IMR-90 (cell line): ENCODE measurements around the gene PCDHGA5. TPM values are rescaled to one million over a fixed set of nuclear protein-coding genes. Genes with fewer than 3 reads are reported as not detected.
A peak's percentile ranks its signal among the peaks of the same experiment; 100 is the strongest.
"Not testable (repeated sequence)": the region's sequence is repeated elsewhere in the genome, so short reads cannot be mapped to it uniquely, and the experiment has no call there.

ENCODE experiments used
- ATAC-seq: fragments of 200-7000 bp; cut with Tn5 transposase; 2 replicates; pipeline ENCODE4 v1.9.1; 2020; ENCODE audit warnings: low read depth, mild to moderate bottlenecking, moderate library complexity
- BruUV-seq: library from RNA; stranded (reverse); fragments of 400-500 nt; replicated peaks from 2 replicates; lab custom pipeline; 2021; lab: Mats Ljungman, UMichigan
- CTCF ChIA-PET: fragments of 300-600 bp; formaldehyde crosslinking; extraction: SDS; loops from one replicate; lab custom pipeline; 2021; ENCODE audit warnings: antibody characterized with exemption; lab: Yijun Ruan, JAX
- POLR2A ChIA-PET: fragments of 300-600 bp; sonication (Branson Sonifier 250); formaldehyde crosslinking; loops from one replicate; lab custom pipeline; 2022; ENCODE audit warnings: antibody characterized with exemption; ENCODE audit not compliant: unreplicated experiment; lab: Charles Lee
- DNase-seq: peaks from one replicate; pipeline ENCODE4 v3.0.0; 2013
- H2AFZ ChIP-seq: replicated peaks from 2 replicates; pipeline ENCODE3; 2013; ENCODE audit warnings: low read length, mild to moderate bottlenecking; ENCODE audit not compliant: poor library complexity
- H2AK5ac ChIP-seq: 2 replicates; pipeline ENCODE4 v1.6.1; 2013; ENCODE audit warnings: low read depth, low read length, inconsistent platforms
- H2AK9ac ChIP-seq: replicated peaks from 2 replicates; pipeline ENCODE3; 2013; ENCODE audit warnings: mild to moderate bottlenecking, low read depth, low read length, moderate library complexity; ENCODE audit not compliant: poor library complexity
- H2BK120ac ChIP-seq: 2 replicates; pipeline ENCODE4 v1.6.1; 2013; ENCODE audit warnings: low read depth, low read length, inconsistent platforms
- H2BK15ac ChIP-seq: 3 replicates; pipeline ENCODE4 v1.6.1; 2013; ENCODE audit warnings: low read depth, low read length, inconsistent platforms
- H2BK20ac ChIP-seq: 2 replicates; pipeline ENCODE4 v1.6.1; 2013; ENCODE audit warnings: low read depth, mild to moderate bottlenecking, inconsistent platforms, low read length, moderate library complexity
- H2BK5ac ChIP-seq: 2 replicates; pipeline ENCODE4 v1.6.1; 2013; ENCODE audit warnings: mild to moderate bottlenecking, low read depth, low read length, inconsistent platforms; ENCODE audit not compliant: poor library complexity, severe bottlenecking
- H3K14ac ChIP-seq: replicated peaks from 2 replicates; pipeline ENCODE4 v1.6.1; 2013; ENCODE audit warnings: low read depth, low read length, inconsistent platforms
- H3K18ac ChIP-seq: 2 replicates; pipeline ENCODE4 v1.6.1; 2013; ENCODE audit warnings: low read depth, low read length, control low read depth
- H3K23ac ChIP-seq: 2 replicates; pipeline ENCODE4 v1.6.1; 2013; ENCODE audit warnings: low read depth, low read length, inconsistent platforms
- H3K27ac ChIP-seq: 2 replicates; pipeline ENCODE4 v1.5.1; 2013; ENCODE audit warnings: mild to moderate bottlenecking, control low read depth, low read length; ENCODE audit not compliant: insufficient read depth
- H3K27me3 ChIP-seq: 2 replicates; pipeline ENCODE4 v1.6.1; 2013; ENCODE audit warnings: low read length; ENCODE audit not compliant: control insufficient read depth, insufficient read depth
- H3K36me3 ChIP-seq: 2 replicates; pipeline ENCODE4 v1.6.1; 2013; ENCODE audit warnings: low read length, mixed read lengths; ENCODE audit not compliant: control insufficient read depth, insufficient read depth
- H3K4ac ChIP-seq: 2 replicates; pipeline ENCODE4 v1.6.1; 2013; ENCODE audit warnings: low read depth, low read length, inconsistent platforms
- H3K4me1 ChIP-seq: 2 replicates; pipeline ENCODE4 v1.6.1; 2013; ENCODE audit warnings: low read length, mixed read lengths; ENCODE audit not compliant: control insufficient read depth, insufficient read depth
- H3K4me2 ChIP-seq: 2 replicates; pipeline ENCODE4 v1.6.1; 2013; ENCODE audit warnings: low read depth, mild to moderate bottlenecking, control low read depth, low read length, moderate library complexity
- H3K4me3 ChIP-seq: 2 replicates; pipeline ENCODE4 v1.5.1; 2013; ENCODE audit warnings: low read depth, mild to moderate bottlenecking, control low read depth, low read length, moderate library complexity; ENCODE audit not compliant: insufficient read depth
- H3K56ac ChIP-seq: 2 replicates; pipeline ENCODE4 v1.6.1; 2013; ENCODE audit warnings: low read length, inconsistent platforms; ENCODE audit not compliant: insufficient read depth; ENCODE audit errors: extremely low read depth
- H3K79me1 ChIP-seq, 2 experiments: 2 replicates each; pipeline ENCODE4 v1.6.1; 2013; ENCODE audit warnings: low read length in 2 of 2, inconsistent platforms in 1 of 2, low read depth in 1 of 2
- H3K9ac ChIP-seq: 2 replicates; pipeline ENCODE4 v1.6.1; 2013; ENCODE audit warnings: low read depth, low read length, control low read depth
- H3K9me1 ChIP-seq: 2 replicates; pipeline ENCODE4 v1.6.1; 2013; ENCODE audit warnings: low read length, inconsistent platforms; ENCODE audit not compliant: insufficient read depth
- H3K9me3 ChIP-seq: 2 replicates; pipeline ENCODE4 v1.6.1; 2013; ENCODE audit warnings: low read length; ENCODE audit not compliant: control insufficient read depth, insufficient read depth
- H4K20me1 ChIP-seq: 2 replicates; pipeline ENCODE4 v1.6.1; 2013; ENCODE audit warnings: low read length, inconsistent platforms; ENCODE audit not compliant: insufficient read depth
- H4K5ac ChIP-seq: 2 replicates; pipeline ENCODE4 v1.6.1; 2013; ENCODE audit warnings: mild to moderate bottlenecking, low read depth, low read length, control low read depth
- H4K8ac ChIP-seq, 2 experiments: 2 replicates each; pipeline ENCODE4 v1.6.1; 2013; ENCODE audit warnings: low read depth in 2 of 2, low read length in 2 of 2, control low read depth in 1 of 2, inconsistent platforms in 1 of 2
- H4K91ac ChIP-seq: 2 replicates; pipeline ENCODE4 v1.6.1; 2013; ENCODE audit warnings: low read depth, low read length, inconsistent platforms; ENCODE audit not compliant: insufficient read depth
- CTCF ChIP-seq: conservative IDR thresholded peaks from 2 replicates; pipeline ENCODE4 v1.5.1; 2012; ENCODE audit warnings: mild to moderate bottlenecking, low read depth, low read length, improper control_type of control experiment
- RAD21 ChIP-seq: IDR thresholded peaks from 2 replicates; pipeline ENCODE4 v1.6.1; 2012; ENCODE audit warnings: low read length, improper control_type of control experiment
- SMC3 ChIP-seq: fragments of 150-350 bp; IDR thresholded peaks from 2 replicates; pipeline ENCODE4 v1.6.1; 2016; ENCODE audit warnings: low read depth, mild to moderate bottlenecking, antibody characterized with exemption, low read length, moderate library complexity
- WGBS, 2 experiments: methylation state at CpG; one replicate each; pipeline versions ENCODE4 v1.1.5 to v1.1.7; 2013; ENCODE audit warnings: missing lambda C conversion rate in 2 of 2; ENCODE audit not compliant: insufficient read length in 1 of 2; ENCODE audit errors: extremely low coverage in 2 of 2; 5-methylcytosine and 5-hydroxymethylcytosine counted together
- dilution Hi-C: fragments of 300-500 bp; cut with HindIII; formaldehyde crosslinking; loops from one replicate; pipeline ENCODE4 v1.14.3; 2018; ENCODE audit warnings: low sequenced_read_pairs; ENCODE audit not compliant: unreplicated experiment
- in situ Hi-C: fragments of 300-500 bp; cut with MboI; formaldehyde crosslinking; loops from 3 replicates; pipeline ENCODE4 v1.14.3; 2019; ENCODE audit warnings: low sequenced_read_pairs, inconsistent platforms, mixed read lengths
- intact Hi-C: fragments of 100-400 bp; cut with micrococcal nuclease; formaldehyde crosslinking; loops from 2 replicates; pipeline ENCODE4 v1.10.0; 2022
- polyA plus RNA-seq, 3 experiments: library from polyadenylated mRNA; depleted of rRNA; stranded (reverse); fragments of >200 nt; gene quantifications; 2 replicates each; pipeline ENCODE4 v1.2.3, GENCODE V29; 2012; ENCODE audit warnings: low replicate concordance in 1 of 3
- total RNA-seq: library from RNA; depleted of rRNA; stranded (reverse); fragments of >200 nt; gene quantifications from 2 replicates; pipeline ENCODE4 v1.2.3, GENCODE V29; 2012

Gene PCDHGA5
- total and polyA plus RNA-seq, 2 of the 4 experiments (the other 2 are of a cell fraction) = 1.3 to 2.0 TPM

GRCh38 chr5:141397756-141398551, 34.0 kb downstream of the PCDHGA5 start, which contains the start of gene PCDHGB5:
TSS of gene PCDHGB5 (plus strand) at chr5:141397947. CDS start at chr5:141398128, 181 bp downstream.
- H3K23ac ChIP-seq, dilution Hi-C loops, H3K9me1 ChIP-seq, H3K27me3 ChIP-seq, H2AK9ac ChIP-seq, H2BK20ac ChIP-seq, H3K4me1 ChIP-seq, H4K91ac ChIP-seq, POLR2A ChIA-PET, H3K4ac ChIP-seq, H2BK120ac ChIP-seq, H2BK15ac ChIP-seq, intact Hi-C loops, BruUV-seq, H4K20me1 ChIP-seq, in situ Hi-C loops, H2AK5ac ChIP-seq: not testable (repeated sequence)
- peak within 1 kb of the TSS; percentile 72 for H2AFZ ChIP-seq
- peak within 1 kb of the TSS; percentile 34; the same call in 1 of the 2 replicates for H4K5ac ChIP-seq
- H4K8ac ChIP-seq = peak within 1 kb of the TSS in 1 of 2 experiments; percentile 35; a peak in 1 of 4 replicates
- H3K27ac ChIP-seq = peak within 1 kb of the TSS; percentile 36
- H3K9ac ChIP-seq = peak within 1 kb of the TSS; percentile 65; the same call in 1 of the 2 replicates
- peak within 1 kb of the TSS; percentile 51 for H3K4me3 ChIP-seq
- H3K9me3 ChIP-seq = peaks cover 49% of the 10 kb centered on the region
- ATAC-seq (peak; percentile 98), DNase-seq (peak; percentile 61)
- H2BK5ac ChIP-seq = peak within 1 kb of the TSS; percentile 69
- WGBS, 2 experiments = no CpG with 5 or more reads among the region's 43 CpGs
- H3K36me3 ChIP-seq = peaks cover 19% of the 10 kb centered on the region
- CTCF ChIA-PET = interaction anchor here (1.3 to 2.1 kb wide), 3 partner anchors 15 to 166 kb away, joined by 3 to 11 read pairs (median 7); partner anchors contain the start of gene PCDHGA10
- peak within 1 kb of the TSS; percentile 38; the same call in 1 of the 2 replicates for H3K4me2 ChIP-seq
- peaks cover 7 to 15% of the 10 kb centered on the region in 2 experiments; a peak in 3 of 4 replicates for H3K79me1 ChIP-seq
- H3K18ac ChIP-seq = peak within 1 kb of the TSS; percentile 27; the same call in 1 of the 2 replicates
- 0 out of 2 replicates have a peak within 1 kb of the TSS, but pooled peaks have one; percentile 78 for H3K14ac ChIP-seq
- H3K56ac ChIP-seq = 0 out of 2 replicates have a peak within 1 kb of the TSS, but pooled peaks have one; percentile 19
- TF ChIP-seq SMC3 (peak; percentile 46; the same call in 1 of the 2 replicates), RAD21 (peak; percentile 60), CTCF (peak; percentile 63)
